PC-3 (cell line): Measurements from ENCODE around the gene C6orf58. TPM values are rescaled to one million over a fixed set of nuclear protein-coding genes. Genes with fewer than 3 reads are reported as not detected.

Experiments
- ATAC-seq: fragments of 200-7000 bp; cut with Tn5 transposase; 2 replicates; pipeline ENCODE4 v1.9.1; 2020; ENCODE audit warnings: mild to moderate bottlenecking, moderate library complexity
- BruUV-seq: library from RNA; stranded (reverse); fragments of 400-500 nt; replicated peaks from 2 replicates; lab custom pipeline; 2021; lab: Mats Ljungman, UMichigan
- CTCF ChIA-PET: fragments of 300-600 bp; sonication (Branson Sonifier 250); formaldehyde crosslinking; loops from one replicate; lab custom pipeline; 2022; ENCODE audit warnings: antibody characterized with exemption; lab: Charles Lee
- POLR2A ChIA-PET: fragments of 300-600 bp; sonication (Branson Sonifier 250); formaldehyde crosslinking; loops from one replicate; lab custom pipeline; 2022; ENCODE audit warnings: antibody characterized with exemption; ENCODE audit not compliant: unreplicated experiment; lab: Charles Lee
- DNase-seq: peaks from one replicate; pipeline ENCODE4 v3.0.0-alpha.2; 2015
- H2AFZ ChIP-seq: fragments of 300-600 bp; sonication (generic); 2 replicates; pipeline ENCODE4 v1.6.0; 2016; ENCODE audit warnings: antibody characterized with exemption, low read length
- H3F3A ChIP-seq: fragments of 300-600 bp; sonication (generic); one replicate; pipeline ENCODE4 v1.6.0; 2017; ENCODE audit warnings: antibody characterized with exemption, low read length, control low read depth, mild to moderate bottlenecking; ENCODE audit not compliant: unreplicated experiment
- H3K27ac ChIP-seq: fragments of 300-600 bp; sonication (generic); 2 replicates; pipeline ENCODE4 v1.5.1; 2016; ENCODE audit warnings: mild to moderate bottlenecking, low read length
- H3K27me3 ChIP-seq: fragments of 300-600 bp; sonication (generic); 2 replicates; pipeline ENCODE4 v1.6.1; 2016; ENCODE audit warnings: low read length, mixed read lengths
- H3K36me3 ChIP-seq: fragments of 300-600 bp; sonication (generic); 2 replicates; pipeline ENCODE4 v1.6.1; 2016; ENCODE audit warnings: low read depth, mixed run types, low read length, mixed read lengths
- H3K4me1 ChIP-seq: fragments of 300-600 bp; sonication (generic); 2 replicates; pipeline ENCODE4 v1.5.1; 2016; ENCODE audit warnings: low read length; ENCODE audit not compliant: insufficient read depth
- H3K4me2 ChIP-seq: fragments of 300-600 bp; sonication (generic); 2 replicates; pipeline ENCODE4 v1.6.0; 2016; ENCODE audit warnings: low read length
- H3K4me3 ChIP-seq: fragments of 300-600 bp; sonication (generic); 2 replicates; pipeline ENCODE4 v1.5.1; 2016; ENCODE audit warnings: mild to moderate bottlenecking, low read length, mixed read lengths
- H3K79me2 ChIP-seq: fragments of 300-600 bp; sonication (generic); 2 replicates; pipeline ENCODE4 v1.6.1; 2017; ENCODE audit warnings: low read length, mixed read lengths
- H3K9ac ChIP-seq: fragments of 300-600 bp; sonication (generic); 2 replicates; pipeline ENCODE4 v1.6.0; 2016; ENCODE audit warnings: mild to moderate bottlenecking, low read length
- H3K9me2 ChIP-seq: fragments of 300-600 bp; sonication (generic); replicated peaks from 2 replicates; pipeline ENCODE4 v1.6.1; 2016; ENCODE audit warnings: mixed run types, low read length, mixed read lengths
- H3K9me3 ChIP-seq: fragments of 300-600 bp; sonication (generic); 2 replicates; pipeline ENCODE4 v1.6.1; 2016; ENCODE audit warnings: low read length, mixed read lengths
- H4K20me1 ChIP-seq: fragments of 300-600 bp; sonication (generic); 2 replicates; pipeline ENCODE4 v1.6.1; 2016; ENCODE audit warnings: low read length, mixed read lengths
- EZH2 ChIP-seq: fragments of 300-600 bp; sonication (generic); IDR thresholded peaks from one replicate; pipeline ENCODE4 v1.6.1; 2017; ENCODE audit warnings: antibody characterized with exemption, mild to moderate bottlenecking, low read length; ENCODE audit not compliant: unreplicated experiment
- EZH2phosphoT487 ChIP-seq: fragments of 300-600 bp; sonication (generic); IDR thresholded peaks from 2 replicates; pipeline ENCODE4 v1.6.1; 2018; ENCODE audit warnings: mild to moderate bottlenecking, antibody characterized with exemption, low read length, borderline replicate concordance
- intact Hi-C: fragments of 100-400 bp; cut with micrococcal nuclease; formaldehyde crosslinking; loops from 2 replicates; pipeline ENCODE4 v1.9.0; 2023
- total RNA-seq: library from RNA; depleted of rRNA; stranded (reverse); fragments of >200 nt; gene quantifications from 2 replicates; pipeline ENCODE4 v1.2.3, GENCODE V29; 2014
- TF ChIP-seq, protein P1 (sequence below): fragments of 300-600 bp; sonication (generic); conservative IDR thresholded peaks from 2 replicates; pipeline ENCODE4 v1.5.1; 2017; ENCODE audit warnings: antibody characterized with exemption, low read depth, mild to moderate bottlenecking, low read length

Gene C6orf58
- total RNA-seq, 1 experiment from 2014 or later = not detected

DNA sequence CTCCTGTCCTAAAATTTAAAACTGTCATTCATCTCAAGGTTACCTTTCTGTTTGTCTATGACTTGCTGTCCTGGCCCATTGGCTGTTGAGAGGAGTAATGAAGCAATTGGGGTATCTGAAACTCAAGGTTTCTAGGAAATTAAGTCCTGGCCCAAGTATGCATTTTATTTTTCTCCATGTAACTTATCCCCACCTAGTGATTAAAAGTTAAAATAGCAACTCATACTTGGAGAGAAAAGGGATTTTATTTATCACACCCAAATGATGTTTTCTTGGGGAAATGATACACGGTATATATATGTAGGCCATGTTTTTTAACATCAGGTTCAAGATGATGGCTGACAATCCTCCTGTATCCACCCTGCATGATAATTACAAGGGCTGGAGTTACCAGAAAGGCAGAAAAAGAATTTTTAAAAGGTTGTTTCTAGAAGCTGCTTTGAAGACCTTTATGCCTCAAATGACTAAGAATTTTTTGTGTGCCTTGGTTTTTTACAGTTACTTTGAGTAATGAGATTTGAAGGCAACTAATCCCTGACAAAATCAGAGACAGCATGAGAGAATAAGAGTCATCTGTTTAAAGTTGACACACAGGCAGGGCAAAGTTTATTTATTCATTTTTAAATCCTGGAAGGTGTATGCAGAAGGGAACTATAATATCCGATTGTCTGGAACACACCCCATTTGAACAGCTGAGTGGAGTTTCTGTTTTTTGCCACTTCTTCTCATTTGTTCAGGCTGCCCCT is 28.9 kb upstream of the C6orf58 start:
- TF ChIP-seq, protein P1, sequence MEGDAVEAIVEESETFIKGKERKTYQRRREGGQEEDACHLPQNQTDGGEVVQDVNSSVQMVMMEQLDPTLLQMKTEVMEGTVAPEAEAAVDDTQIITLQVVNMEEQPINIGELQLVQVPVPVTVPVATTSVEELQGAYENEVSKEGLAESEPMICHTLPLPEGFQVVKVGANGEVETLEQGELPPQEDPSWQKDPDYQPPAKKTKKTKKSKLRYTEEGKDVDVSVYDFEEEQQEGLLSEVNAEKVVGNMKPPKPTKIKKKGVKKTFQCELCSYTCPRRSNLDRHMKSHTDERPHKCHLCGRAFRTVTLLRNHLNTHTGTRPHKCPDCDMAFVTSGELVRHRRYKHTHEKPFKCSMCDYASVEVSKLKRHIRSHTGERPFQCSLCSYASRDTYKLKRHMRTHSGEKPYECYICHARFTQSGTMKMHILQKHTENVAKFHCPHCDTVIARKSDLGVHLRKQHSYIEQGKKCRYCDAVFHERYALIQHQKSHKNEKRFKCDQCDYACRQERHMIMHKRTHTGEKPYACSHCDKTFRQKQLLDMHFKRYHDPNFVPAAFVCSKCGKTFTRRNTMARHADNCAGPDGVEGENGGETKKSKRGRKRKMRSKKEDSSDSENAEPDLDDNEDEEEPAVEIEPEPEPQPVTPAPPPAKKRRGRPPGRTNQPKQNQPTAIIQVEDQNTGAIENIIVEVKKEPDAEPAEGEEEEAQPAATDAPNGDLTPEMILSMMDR = peak; percentile 51
- TF ChIP-seq EZH2 = no peak
- no peak overlapping the region for H3K4me2 ChIP-seq
- no peaks in the 10 kb centered on the region for H3K79me2 ChIP-seq
- H3F3A ChIP-seq = no peaks in the 10 kb centered on the region
- CTCF ChIA-PET = interaction anchor here (0.5 to 1.0 kb wide), 2 partner anchors 9 to 28 kb away, joined by 3 to 5 read pairs; no protein-coding TSS in a partner anchor
- no peaks in the 10 kb centered on the region for H3K27me3 ChIP-seq
- H3K9me2 ChIP-seq = no peaks in the 10 kb centered on the region
- no TSS peak for BruUV-seq
- intact Hi-C loops = loop anchor here (10.0 kb wide), 1 partner anchor 353 kb away; no protein-coding TSS in a partner anchor
- ATAC-seq (peak; percentile 77), DNase-seq (peak; percentile 14)
- H3K9me3 ChIP-seq = no peaks in the 10 kb centered on the region
- POLR2A ChIA-PET = no interaction called here
- no peak overlapping the region for H3K9ac ChIP-seq
- no peak overlapping the region for H3K4me3 ChIP-seq
- no peaks in the 10 kb centered on the region for H4K20me1 ChIP-seq
- no peaks in the 10 kb centered on the region for H3K4me1 ChIP-seq
- no peak overlapping the region for H2AFZ ChIP-seq
- H3K36me3 ChIP-seq = no peaks in the 10 kb centered on the region
- H3K27ac ChIP-seq = no peak overlapping the region

DNA sequence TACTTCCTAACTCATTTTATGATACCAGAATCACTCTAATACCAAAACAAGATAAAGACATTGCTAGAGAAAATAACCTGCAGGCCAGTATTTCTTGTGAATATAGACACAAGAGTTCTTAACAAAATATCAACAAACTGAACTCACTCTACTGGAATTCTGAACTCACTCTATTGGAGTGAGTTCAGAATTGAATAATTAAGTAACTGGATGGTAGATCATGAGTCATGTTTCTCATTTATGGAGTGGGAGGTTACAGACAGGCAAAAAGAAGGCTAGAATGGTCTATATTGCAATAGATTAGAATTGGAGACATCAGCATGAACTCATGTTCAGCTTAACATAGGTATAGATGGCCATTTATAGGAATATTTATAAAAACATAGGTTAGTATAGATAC is 26.6 kb upstream of the C6orf58 start:
- DNase-seq = peak; percentile 26
- Histone ChIP-seq H2AFZ (no peak overlapping the region), H3K36me3 (no peaks in the 10 kb centered on the region), H3K4me1 (no peaks in the 10 kb centered on the region), H3K27me3 (no peaks in the 10 kb centered on the region), H3K9ac (no peak overlapping the region), H3K4me2 (no peak overlapping the region), H3F3A (no peaks in the 10 kb centered on the region), H3K4me3 (no peak overlapping the region), H3K9me3 (no peaks in the 10 kb centered on the region), H3K27ac (no peak overlapping the region), H3K79me2 (no peaks in the 10 kb centered on the region), H3K9me2 (no peaks in the 10 kb centered on the region), H4K20me1 (no peaks in the 10 kb centered on the region)
- POLR2A ChIA-PET = no interaction called here
- CTCF ChIA-PET = interaction anchor here (0.5 kb wide), 1 partner anchor 95 kb away, joined by 5 read pairs; no protein-coding TSS in a partner anchor
- ATAC-seq = peak; percentile 49
- intact Hi-C loops = no loop called here
- TF ChIP-seq, protein P1 = no peak
- TF ChIP-seq EZH2 (no peak), EZH2phosphoT487 (no peak)
- BruUV-seq = no TSS peak
